GM19238 (cell line): Measurements from ENCODE around the gene AKT1.
"Not testable (repeated sequence)": the region's sequence is repeated elsewhere in the genome, so short reads cannot be mapped to it uniquely, and the experiment has no call there.

Experiments used
- DNase-seq: peaks from one replicate; pipeline ENCODE4 v3.0.0; 2011; ENCODE audit warnings: low spot score; ENCODE audit not compliant: insufficient read length

Gene AKT1

GRCh38 chr14:104739546-104740516 lies 55.7 kb downstream of the AKT1 start:
- DNase-seq: no peak

- no peak for DNase-seq
Observed at GRCh38 chr14:104739026-104739425, 56.5 kb downstream of the AKT1 start.

- no peak for DNase-seq
Observed at GRCh38 chr14:104738375-104739019, 57.1 kb downstream of the AKT1 start.

GRCh38 chr14:104735830-104736642 lies 59.5 kb downstream of the AKT1 start:
- DNase-seq: no peak

GRCh38 chr14:104734991-104735779 lies 60.4 kb downstream of the AKT1 start:
- DNase-seq: no peak

GRCh38 chr14:104734601-104734990 lies 61.0 kb downstream of the AKT1 start:
- DNase-seq: no peak

GRCh38 chr14:104734051-104734587 lies 61.4 kb downstream of the AKT1 start:
- no peak for DNase-seq

GRCh38 chr14:104732931-104733681 lies 62.4 kb downstream of the AKT1 start:
- DNase-seq: no peak

- no peak for DNase-seq
Observed at GRCh38 chr14:104732355-104732804, 63.2 kb downstream of the AKT1 start.

GRCh38 chr14:104731320-104732294 lies 63.9 kb downstream of the AKT1 start:
- no peak for DNase-seq

- no peak for DNase-seq
Observed at GRCh38 chr14:104730487-104730886, 65.1 kb downstream of the AKT1 start.

GRCh38 chr14:104729835-104730181 lies 65.7 kb downstream of the AKT1 start:
- no peak for DNase-seq

- DNase-seq: not testable (repeated sequence)
Observed at GRCh38 chr14:104729176-104729834, 66.2 kb downstream of the AKT1 start.

- DNase-seq: no peak
Observed at GRCh38 chr14:104728631-104729030, 66.9 kb downstream of the AKT1 start.

- no peak for DNase-seq
Observed at GRCh38 chr14:104726600-104727451, 68.7 kb downstream of the AKT1 start.

- no peak for DNase-seq
Observed at GRCh38 chr14:104725772-104726548, 69.6 kb downstream of the AKT1 start.
